DOHH2 (cell line): ENCODE measurements around the gene CEP152.

ENCODE experiments used
- H3F3A ChIP-seq: fragments of 200-600 bp; sonication (generic), shearing (Covaris generic); 2 replicates; pipeline ENCODE4 v1.6.0; 2016; ENCODE audit warnings: antibody characterized with exemption, mild to moderate bottlenecking; ENCODE audit not compliant: control insufficient read depth, insufficient read depth
- H3K27ac ChIP-seq: fragments of 200-600 bp; sonication (generic); 2 replicates; pipeline ENCODE4 v1.5.1; 2014; ENCODE audit warnings: low read depth, mild to moderate bottlenecking, low read length, moderate library complexity
- H3K27me3 ChIP-seq: fragments of 200-600 bp; sonication (generic); 2 replicates; pipeline ENCODE4 v1.6.1; 2014; ENCODE audit warnings: mild to moderate bottlenecking, low read length, mixed read lengths; ENCODE audit not compliant: control insufficient read depth
- H3K36me3 ChIP-seq: fragments of 200-600 bp; sonication (generic); 2 replicates; pipeline ENCODE4 v1.6.1; 2014; ENCODE audit warnings: mild to moderate bottlenecking, low read length, moderate library complexity, mixed read lengths; ENCODE audit not compliant: control insufficient read depth
- H3K4me1 ChIP-seq: fragments of 200-600 bp; sonication (generic); 2 replicates; pipeline ENCODE4 v1.6.1; 2014; ENCODE audit warnings: mild to moderate bottlenecking, low read length, mixed read lengths; ENCODE audit not compliant: control insufficient read depth
- H3K4me2 ChIP-seq: fragments of 200-600 bp; sonication (generic); 2 replicates; pipeline ENCODE4 v1.6.0; 2014; ENCODE audit warnings: mild to moderate bottlenecking, low read length, moderate library complexity
- H3K4me3 ChIP-seq: fragments of 200-600 bp; sonication (generic); 2 replicates; pipeline ENCODE4 v1.5.1; 2014; ENCODE audit warnings: mild to moderate bottlenecking, low read length, mixed read lengths
- H3K79me2 ChIP-seq: fragments of 200-600 bp; sonication (generic); 2 replicates; pipeline ENCODE4 v1.6.1; 2014; ENCODE audit warnings: mild to moderate bottlenecking, low read length, mixed read lengths; ENCODE audit not compliant: control insufficient read depth
- H3K9me2 ChIP-seq: fragments of 200-600 bp; sonication (generic); replicated peaks from 2 replicates; pipeline ENCODE4 v1.6.1; 2014; ENCODE audit warnings: mild to moderate bottlenecking, low read length, mixed read lengths; ENCODE audit not compliant: control insufficient read depth
- H3K9me3 ChIP-seq: fragments of 200-600 bp; sonication (generic); 2 replicates; pipeline ENCODE4 v1.6.1; 2014; ENCODE audit warnings: antibody characterized with exemption, low read length, mixed read lengths; ENCODE audit not compliant: control insufficient read depth, insufficient read depth
- H4K20me1 ChIP-seq: fragments of 200-600 bp; sonication (generic); 2 replicates; pipeline ENCODE4 v1.6.0; 2014; ENCODE audit warnings: low read depth, mild to moderate bottlenecking, antibody characterized with exemption, low read length, moderate library complexity; ENCODE audit not compliant: control insufficient read depth, insufficient read depth
- EZH2phosphoT487 ChIP-seq: fragments of 200-600 bp; sonication (generic); IDR thresholded peaks from 2 replicates; pipeline ENCODE4 v1.6.1; 2017; ENCODE audit warnings: borderline replicate concordance, mild to moderate bottlenecking, antibody characterized with exemption, low read length, moderate library complexity, mixed read lengths
- TF ChIP-seq, protein P1 (sequence below): fragments of 200-600 bp; sonication (generic); IDR thresholded peaks from one replicate; pipeline ENCODE4 v1.5.1; 2014; ENCODE audit warnings: antibody characterized with exemption, mild to moderate bottlenecking, low read depth, low read length; ENCODE audit not compliant: poor library complexity, severe bottlenecking

Gene CEP152

DNA sequence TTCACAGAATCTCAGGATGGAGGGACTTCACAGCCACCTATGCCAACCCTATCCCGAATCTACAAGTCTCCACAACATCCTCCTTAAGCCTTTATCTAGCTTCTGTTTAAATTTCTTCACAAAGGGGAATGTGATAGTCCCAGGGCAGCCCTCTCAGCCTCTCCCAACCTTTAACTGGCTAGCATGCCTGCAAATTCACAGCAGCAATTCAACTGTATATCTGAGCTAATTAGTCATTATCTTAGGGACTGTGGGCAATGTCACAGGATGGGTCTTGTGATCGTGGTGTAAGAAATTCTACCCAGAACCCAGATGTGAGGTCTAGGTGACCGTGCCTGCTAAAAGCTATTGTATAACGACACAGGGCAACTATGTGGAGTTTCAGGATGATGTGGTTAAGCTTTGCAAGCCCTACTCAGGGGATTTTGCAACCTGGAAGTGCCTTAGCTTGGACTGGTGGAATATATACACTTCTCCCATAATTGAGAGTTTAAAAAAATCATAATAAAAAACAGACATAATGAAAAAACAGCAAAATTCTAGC is 99.8 kb downstream of the CEP152 start:
- TF ChIP-seq, protein P1, sequence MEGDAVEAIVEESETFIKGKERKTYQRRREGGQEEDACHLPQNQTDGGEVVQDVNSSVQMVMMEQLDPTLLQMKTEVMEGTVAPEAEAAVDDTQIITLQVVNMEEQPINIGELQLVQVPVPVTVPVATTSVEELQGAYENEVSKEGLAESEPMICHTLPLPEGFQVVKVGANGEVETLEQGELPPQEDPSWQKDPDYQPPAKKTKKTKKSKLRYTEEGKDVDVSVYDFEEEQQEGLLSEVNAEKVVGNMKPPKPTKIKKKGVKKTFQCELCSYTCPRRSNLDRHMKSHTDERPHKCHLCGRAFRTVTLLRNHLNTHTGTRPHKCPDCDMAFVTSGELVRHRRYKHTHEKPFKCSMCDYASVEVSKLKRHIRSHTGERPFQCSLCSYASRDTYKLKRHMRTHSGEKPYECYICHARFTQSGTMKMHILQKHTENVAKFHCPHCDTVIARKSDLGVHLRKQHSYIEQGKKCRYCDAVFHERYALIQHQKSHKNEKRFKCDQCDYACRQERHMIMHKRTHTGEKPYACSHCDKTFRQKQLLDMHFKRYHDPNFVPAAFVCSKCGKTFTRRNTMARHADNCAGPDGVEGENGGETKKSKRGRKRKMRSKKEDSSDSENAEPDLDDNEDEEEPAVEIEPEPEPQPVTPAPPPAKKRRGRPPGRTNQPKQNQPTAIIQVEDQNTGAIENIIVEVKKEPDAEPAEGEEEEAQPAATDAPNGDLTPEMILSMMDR = no peak
- no peak for TF ChIP-seq EZH2phosphoT487
- H3K79me2 ChIP-seq = no peaks in the 10 kb centered on the region
- H3K27ac ChIP-seq = no peak overlapping the region
- no peaks in the 10 kb centered on the region for H3K27me3 ChIP-seq
- no peaks in the 10 kb centered on the region for H3K9me3 ChIP-seq
- no peaks in the 10 kb centered on the region for H3F3A ChIP-seq
- no peak overlapping the region for H3K4me2 ChIP-seq
- H3K36me3 ChIP-seq = no peaks in the 10 kb centered on the region
- H3K4me1 ChIP-seq = no peaks in the 10 kb centered on the region
- H3K9me2 ChIP-seq = no peaks in the 10 kb centered on the region
- no peaks in the 10 kb centered on the region for H4K20me1 ChIP-seq
- no peak overlapping the region for H3K4me3 ChIP-seq

DNA sequence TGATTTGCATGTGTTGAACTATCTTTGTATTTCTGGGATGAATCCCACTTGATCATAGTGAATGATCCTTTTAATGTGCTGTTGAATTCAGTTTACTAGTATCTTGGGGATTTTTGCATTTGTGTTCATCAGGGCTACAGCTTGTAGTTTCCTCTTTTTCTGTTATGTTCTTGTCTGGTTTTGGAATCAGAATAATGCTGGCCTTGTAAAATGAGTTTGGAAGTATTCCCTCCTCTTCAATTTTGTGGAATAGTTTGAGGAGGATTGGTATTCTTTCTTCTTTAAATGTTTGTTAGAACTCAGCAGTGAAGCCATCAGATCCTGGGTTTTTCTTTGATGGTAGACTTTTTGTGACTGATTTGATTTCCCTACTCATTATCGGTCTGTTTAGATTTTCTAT is 102.2 kb downstream of the CEP152 start:
- H4K20me1 ChIP-seq = no peaks in the 10 kb centered on the region
- H3K4me3 ChIP-seq = no peak overlapping the region
- H3K9me3 ChIP-seq = no peaks in the 10 kb centered on the region
- no peak overlapping the region for H3K27ac ChIP-seq
- H3K9me2 ChIP-seq = no peaks in the 10 kb centered on the region
- H3K36me3 ChIP-seq = no peaks in the 10 kb centered on the region
- H3F3A ChIP-seq = no peaks in the 10 kb centered on the region
- H3K79me2 ChIP-seq = no peaks in the 10 kb centered on the region
- TF ChIP-seq EZH2phosphoT487 = no peak
- TF ChIP-seq, protein P1 = no peak
- no peak overlapping the region for H3K4me2 ChIP-seq
- no peaks in the 10 kb centered on the region for H3K27me3 ChIP-seq
- no peaks in the 10 kb centered on the region for H3K4me1 ChIP-seq

DNA sequence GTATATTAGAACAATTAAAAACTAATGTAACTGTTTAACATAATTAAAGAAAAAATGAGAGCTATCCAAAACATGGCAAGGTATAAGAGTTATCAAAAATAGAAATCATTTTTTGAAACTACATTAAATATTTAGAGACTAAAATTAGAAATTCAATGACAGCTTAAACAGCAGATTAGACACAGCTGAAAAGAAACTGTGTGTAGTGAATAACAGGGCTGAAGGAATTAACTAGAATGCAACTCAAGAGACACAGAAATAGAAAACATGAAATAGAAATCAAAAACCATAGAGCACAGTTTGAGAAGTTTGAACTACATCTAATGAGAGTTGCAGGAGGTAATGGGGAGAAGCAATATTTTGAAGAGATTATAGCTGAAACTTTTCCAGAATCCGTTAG is 105.5 kb downstream of the CEP152 start:
- Histone ChIP-seq H3K79me2 (no peaks in the 10 kb centered on the region), H3K4me1 (no peaks in the 10 kb centered on the region), H3K9me3 (no peaks in the 10 kb centered on the region), H4K20me1 (no peaks in the 10 kb centered on the region), H3K27ac (no peak overlapping the region), H3K4me3 (no peak overlapping the region), H3K9me2 (no peaks in the 10 kb centered on the region), H3K36me3 (no peaks in the 10 kb centered on the region), H3K27me3 (no peaks in the 10 kb centered on the region), H3F3A (no peaks in the 10 kb centered on the region), H3K4me2 (no peak overlapping the region)
- TF ChIP-seq, protein P1 = no peak
